Ovary (tissue), 3 donors: ENCODE data around the gene MAP4K4.

ENCODE experiments used
- CTCF ChIP-seq, 3 donors: fragments of 450-650 bp in 2 of 3; fragments of 200-600 bp in 1 of 3; IDR thresholded peaks; one replicate each; pipeline versions ENCODE4 v1.5.1 to v1.8.0; 2016 to 2022; ENCODE audit warnings: antibody characterized with exemption in 3 of 3, mild to moderate bottlenecking in 1 of 3
- EP300 ChIP-seq: sonication (generic); formaldehyde crosslinking; IDR thresholded peaks from one replicate; pipeline ENCODE4 v1.6.1; 2017; ENCODE audit warnings: antibody characterized with exemption
- donor health status: DM: no; HTN: no; CAD: no.

GRCh38 chr2:101818531-101819451 is 121.3 kb downstream of the MAP4K4 start:
- TF ChIP-seq EP300 (no peak), CTCF (IDR thresholded peaks at IDR 0.05) (no peak)
